DND-41 (cell line): ENCODE data around the gene GNPTG.

Source experiments
- EZH2 ChIP-seq: IDR thresholded peaks from 3 replicates; pipeline ENCODE4 v1.6.1; 2012; ENCODE audit warnings: borderline replicate concordance, low read depth, mild to moderate bottlenecking, moderate library complexity, low read length, inconsistent platforms; ENCODE audit not compliant: severe bottlenecking
- TF ChIP-seq, protein P1 (sequence below): IDR thresholded peaks from 2 replicates; pipeline ENCODE4 v1.5.1; 2012; ENCODE audit warnings: borderline replicate concordance, low read length, moderate library complexity, mild to moderate bottlenecking; ENCODE audit not compliant: poor library complexity, severe bottlenecking; ENCODE audit errors: extremely low read depth

- TF ChIP-seq, protein P1, sequence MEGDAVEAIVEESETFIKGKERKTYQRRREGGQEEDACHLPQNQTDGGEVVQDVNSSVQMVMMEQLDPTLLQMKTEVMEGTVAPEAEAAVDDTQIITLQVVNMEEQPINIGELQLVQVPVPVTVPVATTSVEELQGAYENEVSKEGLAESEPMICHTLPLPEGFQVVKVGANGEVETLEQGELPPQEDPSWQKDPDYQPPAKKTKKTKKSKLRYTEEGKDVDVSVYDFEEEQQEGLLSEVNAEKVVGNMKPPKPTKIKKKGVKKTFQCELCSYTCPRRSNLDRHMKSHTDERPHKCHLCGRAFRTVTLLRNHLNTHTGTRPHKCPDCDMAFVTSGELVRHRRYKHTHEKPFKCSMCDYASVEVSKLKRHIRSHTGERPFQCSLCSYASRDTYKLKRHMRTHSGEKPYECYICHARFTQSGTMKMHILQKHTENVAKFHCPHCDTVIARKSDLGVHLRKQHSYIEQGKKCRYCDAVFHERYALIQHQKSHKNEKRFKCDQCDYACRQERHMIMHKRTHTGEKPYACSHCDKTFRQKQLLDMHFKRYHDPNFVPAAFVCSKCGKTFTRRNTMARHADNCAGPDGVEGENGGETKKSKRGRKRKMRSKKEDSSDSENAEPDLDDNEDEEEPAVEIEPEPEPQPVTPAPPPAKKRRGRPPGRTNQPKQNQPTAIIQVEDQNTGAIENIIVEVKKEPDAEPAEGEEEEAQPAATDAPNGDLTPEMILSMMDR: no peak
- TF ChIP-seq EZH2: no peak
Measured at GRCh38 chr16:1393613-1394176, 42.0 kb downstream of the GNPTG start.
